Uterus (tissue), 4 donors: ENCODE measurements around the gene SMCO1. TPM values are rescaled to one million over a fixed set of nuclear protein-coding genes. Genes with fewer than 3 reads are reported as not detected.

Experiments used
- DNase-seq, 2 donors: peaks; one replicate each; pipeline ENCODE4 v3.0.0-alpha.2; 2019 to 2020
- H3K27ac ChIP-seq, 2 donors: fragments of 200-600 bp; sonication (generic); 1 replicate in 1 of 2; 2 replicates in 1 of 2; pipeline ENCODE4 v1.5.1; 2016 to 2018
- H3K27me3 ChIP-seq, 2 donors: fragments of 200-600 bp; sonication (generic); one replicate each; pipeline ENCODE4 v1.5.1; 2018 to 2019; ENCODE audit warnings: control low read depth in 1 of 2
- H3K36me3 ChIP-seq, 2 donors: fragments of 200-600 bp; sonication (generic); one replicate each; pipeline ENCODE4 v1.5.1; 2019; ENCODE audit warnings: control low read depth in 1 of 2
- H3K4me1 ChIP-seq, 2 donors: fragments of 200-600 bp; sonication (generic); one replicate each; pipeline ENCODE4 v1.5.1; 2018 to 2019; ENCODE audit warnings: control low read depth in 1 of 2
- H3K4me3 ChIP-seq, 2 donors: fragments of 200-600 bp; sonication (generic); 1 replicate in 1 of 2; 2 replicates in 1 of 2; pipeline ENCODE4 v1.5.1; 2018 to 2019; ENCODE audit warnings: mild to moderate bottlenecking in 1 of 2
- H3K9me3 ChIP-seq, 2 donors: fragments of 200-600 bp; sonication (generic); one replicate each; pipeline ENCODE4 v1.5.1; 2019; ENCODE audit warnings: control low read depth in 1 of 2
- POLR2A ChIP-seq, 2 donors: fragments of 450-650 bp; IDR thresholded peaks; one replicate each; pipeline ENCODE4 v1.6.1; 2016; ENCODE audit warnings: antibody characterized with exemption in 2 of 2, mild to moderate bottlenecking in 1 of 2, moderate library complexity in 1 of 2
- intact Hi-C: fragments of 100-400 bp; cut with DNase I; formaldehyde crosslinking; loops from one replicate; pipeline ENCODE4 v1.15.1; 2023; ENCODE audit warnings: low total_unique reads
- total RNA-seq, 4 donors: library from RNA; depleted of rRNA in 3 of 4; stranded (reverse); fragments of >200 nt in 3 of 4; gene quantifications; one replicate each; pipeline versions ENCODE4 v1.1.0 to v1.2.4, GENCODE V29; 2014 to 2023
- TF ChIP-seq, protein P1 (sequence below), 4 experiments: fragments of 200-600 bp in 2 of 4; fragments of 450-650 bp in 2 of 4; sonication (generic) in 2 of 4; IDR thresholded peaks; one replicate each; pipeline ENCODE4 v1.5.1; 2016 to 2019; ENCODE audit warnings: antibody characterized with exemption in 4 of 4, mild to moderate bottlenecking in 2 of 4, moderate library complexity in 1 of 4
- donor health status: DM: yes; HTN: yes; CAD: no.

SMCO1 gene
- total RNA-seq, 4 donors from 2014 or later: not detected

DNA sequence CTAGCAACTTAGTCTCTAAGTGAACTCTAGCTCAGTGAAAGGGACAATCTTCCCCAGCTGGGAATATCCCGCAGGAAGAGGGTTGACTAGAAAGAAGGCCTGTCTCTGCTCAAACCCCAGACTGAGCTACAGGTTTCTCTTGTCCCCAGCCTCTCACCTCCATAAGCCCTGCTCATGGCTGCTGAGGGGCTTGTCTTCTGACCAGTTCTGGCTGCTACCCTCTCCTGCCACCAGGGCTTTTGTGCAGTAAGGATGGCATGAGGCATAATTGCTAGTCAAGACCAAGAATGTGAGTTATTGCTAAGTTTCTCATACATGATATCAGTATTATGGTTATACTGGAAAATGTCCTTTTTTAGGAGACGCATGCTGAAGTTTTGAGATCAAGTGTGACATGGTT, 31.9 kb upstream of the SMCO1 start:
- no peaks in the 10 kb centered on the region for H3K27me3 ChIP-seq
- DNase-seq: no peak
- no peaks in the 10 kb centered on the region for H3K36me3 ChIP-seq
- H3K4me1 ChIP-seq: no peaks in the 10 kb centered on the region
- TF ChIP-seq, protein P1, sequence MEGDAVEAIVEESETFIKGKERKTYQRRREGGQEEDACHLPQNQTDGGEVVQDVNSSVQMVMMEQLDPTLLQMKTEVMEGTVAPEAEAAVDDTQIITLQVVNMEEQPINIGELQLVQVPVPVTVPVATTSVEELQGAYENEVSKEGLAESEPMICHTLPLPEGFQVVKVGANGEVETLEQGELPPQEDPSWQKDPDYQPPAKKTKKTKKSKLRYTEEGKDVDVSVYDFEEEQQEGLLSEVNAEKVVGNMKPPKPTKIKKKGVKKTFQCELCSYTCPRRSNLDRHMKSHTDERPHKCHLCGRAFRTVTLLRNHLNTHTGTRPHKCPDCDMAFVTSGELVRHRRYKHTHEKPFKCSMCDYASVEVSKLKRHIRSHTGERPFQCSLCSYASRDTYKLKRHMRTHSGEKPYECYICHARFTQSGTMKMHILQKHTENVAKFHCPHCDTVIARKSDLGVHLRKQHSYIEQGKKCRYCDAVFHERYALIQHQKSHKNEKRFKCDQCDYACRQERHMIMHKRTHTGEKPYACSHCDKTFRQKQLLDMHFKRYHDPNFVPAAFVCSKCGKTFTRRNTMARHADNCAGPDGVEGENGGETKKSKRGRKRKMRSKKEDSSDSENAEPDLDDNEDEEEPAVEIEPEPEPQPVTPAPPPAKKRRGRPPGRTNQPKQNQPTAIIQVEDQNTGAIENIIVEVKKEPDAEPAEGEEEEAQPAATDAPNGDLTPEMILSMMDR (IDR thresholded peaks at IDR 0.05): no peak
- no peak for TF ChIP-seq POLR2A (IDR thresholded peaks at IDR 0.05)
- H3K9me3 ChIP-seq: no peaks in the 10 kb centered on the region
- H3K27ac ChIP-seq: no peak overlapping the region
- H3K4me3 ChIP-seq: no peak overlapping the region
- intact Hi-C loops: no loop called here

DNA sequence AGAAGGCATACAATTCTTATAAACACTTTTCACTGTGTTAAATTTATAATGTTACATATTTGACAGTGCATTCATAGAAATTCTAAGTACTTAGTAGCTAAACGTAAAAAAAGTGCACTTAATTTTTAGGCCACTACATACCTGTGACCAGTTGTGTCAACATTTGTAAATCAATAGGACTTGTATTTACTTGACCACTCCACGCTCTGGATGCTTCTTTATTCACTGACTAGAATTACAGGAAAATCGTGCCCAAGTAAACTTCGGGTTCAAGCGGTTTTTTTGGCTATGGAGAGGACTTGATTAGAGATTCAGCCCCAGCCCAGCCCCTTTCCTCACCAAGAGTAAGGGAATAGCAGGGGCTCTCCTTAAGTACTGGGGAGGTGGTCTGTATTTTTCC, 31.4 kb upstream of the SMCO1 start:
- no peaks in the 10 kb centered on the region for H3K27me3 ChIP-seq
- no peak overlapping the region for H3K4me3 ChIP-seq
- H3K4me1 ChIP-seq: no peaks in the 10 kb centered on the region
- H3K9me3 ChIP-seq: no peaks in the 10 kb centered on the region
- no peak for DNase-seq
- H3K36me3 ChIP-seq: no peaks in the 10 kb centered on the region
- no peak overlapping the region for H3K27ac ChIP-seq
- intact Hi-C loops: no loop called here
- TF ChIP-seq POLR2A (IDR thresholded peaks at IDR 0.05): no peak
- TF ChIP-seq, protein P1 (IDR thresholded peaks at IDR 0.05): no peak

DNA sequence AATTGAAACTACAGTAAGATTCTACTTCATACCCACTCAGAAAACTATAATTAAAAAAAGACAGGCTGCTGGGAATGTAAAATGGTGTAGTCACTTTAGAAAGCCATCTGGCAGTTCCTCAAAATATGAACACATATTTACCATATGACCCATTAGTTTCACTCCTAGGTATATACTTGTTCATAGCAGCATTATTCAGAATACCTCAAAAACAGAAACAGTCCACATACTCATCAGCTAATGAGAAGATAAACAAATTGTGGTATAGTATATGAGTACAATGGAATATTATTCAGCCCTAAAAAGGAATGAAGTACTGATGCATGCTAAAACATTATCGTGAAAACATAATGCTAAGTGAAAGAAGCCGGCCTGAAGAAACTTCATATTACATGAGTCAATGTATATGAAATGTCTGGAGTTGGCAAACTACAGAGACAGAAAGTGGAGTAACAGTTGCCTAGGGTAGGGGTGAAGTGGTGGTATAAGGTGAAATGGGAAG, 29.4 kb upstream of the SMCO1 start:
- TF ChIP-seq, protein P1 (IDR thresholded peaks at IDR 0.05): no peak
- no peak for TF ChIP-seq POLR2A (IDR thresholded peaks at IDR 0.05)
- intact Hi-C loops: no loop called here
- Histone ChIP-seq H3K4me3 (no peak overlapping the region), H3K36me3 (no peaks in the 10 kb centered on the region), H3K9me3 (no peaks in the 10 kb centered on the region), H3K27me3 (no peaks in the 10 kb centered on the region), H3K27ac (no peak overlapping the region), H3K4me1 (no peaks in the 10 kb centered on the region)
- no peak for DNase-seq

DNA sequence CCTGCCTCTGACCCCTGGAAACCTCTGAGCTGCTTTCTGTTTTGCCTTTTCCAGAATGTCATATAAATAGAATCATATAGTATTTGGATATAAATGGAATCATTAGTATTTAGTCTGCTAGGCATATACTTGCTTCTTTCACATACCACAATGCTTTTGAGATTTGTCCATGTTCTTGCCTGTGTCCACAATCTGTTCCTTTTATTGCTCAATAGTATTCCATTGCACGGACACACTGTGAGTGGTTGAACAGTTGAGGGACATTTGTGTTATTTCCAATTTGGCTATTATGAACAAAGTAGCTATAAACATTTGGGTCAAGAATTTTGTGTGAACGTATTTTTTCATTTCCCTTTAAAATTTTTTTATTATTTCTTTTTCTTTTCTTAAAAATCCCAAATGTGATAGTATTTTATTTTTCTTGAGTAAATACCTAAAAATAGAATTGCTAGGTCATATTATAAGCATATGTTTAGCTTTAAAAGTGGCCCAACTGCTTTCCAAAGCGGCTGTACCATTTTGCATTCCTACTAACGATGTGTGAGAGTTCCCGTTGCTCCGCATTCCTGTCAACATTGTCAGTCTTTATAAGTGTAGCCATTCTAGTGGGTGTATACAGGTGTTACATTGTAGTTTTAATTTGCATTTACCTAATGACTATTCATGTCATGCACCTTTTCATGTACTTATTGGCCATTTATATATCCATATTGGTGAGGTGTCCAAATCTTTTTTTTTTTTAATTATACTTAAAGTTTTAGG, 26.7 kb upstream of the SMCO1 start:
- no peaks in the 10 kb centered on the region for H3K9me3 ChIP-seq
- TF ChIP-seq POLR2A (IDR thresholded peaks at IDR 0.05): no peak
- TF ChIP-seq, protein P1 (IDR thresholded peaks at IDR 0.05): no peak
- no peaks in the 10 kb centered on the region for H3K36me3 ChIP-seq
- DNase-seq: no peak
- no peak overlapping the region for H3K4me3 ChIP-seq
- H3K4me1 ChIP-seq: no peaks in the 10 kb centered on the region
- H3K27ac ChIP-seq: no peak overlapping the region
- intact Hi-C loops: no loop called here
- H3K27me3 ChIP-seq: no peaks in the 10 kb centered on the region

DNA sequence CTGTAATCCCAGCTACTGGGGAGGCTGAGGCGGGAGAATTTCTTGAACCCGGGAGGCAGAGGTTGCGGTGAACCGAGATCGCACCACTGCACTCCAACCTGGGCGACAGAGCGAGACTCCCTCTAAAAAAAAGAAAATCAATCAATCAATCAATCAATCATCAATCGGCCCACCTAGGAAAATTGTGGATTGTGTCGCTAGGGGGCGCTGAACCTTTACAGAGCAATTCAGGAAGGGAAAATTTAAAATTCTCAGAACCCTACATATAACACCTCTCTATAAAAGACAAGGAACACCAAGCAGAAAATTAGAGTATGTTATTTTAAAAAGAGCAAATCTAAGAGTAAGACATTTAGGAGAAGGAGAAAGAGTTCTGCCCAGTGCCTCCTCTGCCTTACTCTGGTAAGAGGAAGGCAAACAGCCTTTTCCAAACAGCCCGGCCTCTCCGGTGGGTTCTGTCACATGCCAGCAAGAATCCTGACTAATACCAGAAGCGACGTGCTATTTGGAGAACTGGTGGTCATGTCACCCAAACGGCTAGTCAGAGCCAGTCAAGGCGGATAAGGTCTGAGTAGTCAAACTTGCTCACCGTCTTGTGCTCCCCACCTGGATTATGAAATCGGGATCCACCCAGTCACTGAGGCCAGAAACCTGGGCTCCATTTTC, 22.3 kb upstream of the SMCO1 start:
- Histone ChIP-seq H3K9me3 (no peaks in the 10 kb centered on the region), H3K4me3 (no peak overlapping the region), H3K4me1 (no peaks in the 10 kb centered on the region), H3K27me3 (no peaks in the 10 kb centered on the region), H3K36me3 (no peaks in the 10 kb centered on the region), H3K27ac (no peak overlapping the region)
- intact Hi-C loops: no loop called here
- DNase-seq: peak; percentile 19 to 27
- TF ChIP-seq, protein P1 (IDR thresholded peaks at IDR 0.05): peak; percentile 25 to 55 (median 48)
- TF ChIP-seq POLR2A (IDR thresholded peaks at IDR 0.05): no peak
